ENCODE data around the gene MAN1C1.

DNA sequence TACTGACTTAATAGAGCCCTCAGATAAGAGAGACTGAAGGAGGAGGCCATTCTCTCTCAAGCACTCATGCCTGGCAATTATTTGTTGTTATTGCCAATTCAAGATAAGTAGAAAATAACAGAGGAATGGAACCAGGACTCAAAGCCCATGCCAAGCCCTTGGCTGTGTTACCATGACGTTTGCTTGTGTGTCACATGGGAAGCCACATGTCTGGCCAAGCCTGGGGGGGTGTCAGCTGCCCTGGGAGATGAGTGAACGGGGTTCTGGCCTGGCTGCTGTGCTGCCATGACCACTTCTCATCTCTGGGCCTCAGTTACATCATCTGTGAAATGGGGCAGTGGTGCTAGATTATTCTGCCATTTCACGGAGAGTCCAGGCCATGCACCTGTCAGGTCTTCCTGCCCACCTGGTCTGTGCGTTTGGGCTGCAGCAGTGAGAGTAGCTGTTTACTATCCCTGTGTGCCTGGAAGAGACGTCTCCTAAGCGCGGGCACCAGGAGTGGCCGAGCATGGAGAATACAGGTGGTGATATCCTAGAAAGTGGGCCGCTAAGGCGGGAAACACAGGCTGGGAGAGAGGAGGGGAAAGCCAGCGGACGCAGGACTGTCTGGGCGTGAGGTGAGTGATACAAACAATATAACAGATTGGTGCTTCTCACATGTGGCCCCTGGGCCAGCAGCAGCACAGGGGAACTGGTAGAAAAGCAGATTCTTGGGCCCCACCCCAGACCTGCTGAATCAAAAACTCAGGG is 67.8 kb downstream of the MAN1C1 start:
- TF ChIP-seq EP300 (IDR thresholded peaks at IDR 0.05) (no peak), POLR2A (IDR thresholded peaks at IDR 0.05) (no peak), CTCF (IDR thresholded peaks at IDR 0.05) (no peak), POLR2AphosphoS5 (IDR thresholded peaks at IDR 0.05) (no peak)
